ENCODE results near the gene POTEB. TPM values are rescaled to one million over a fixed set of nuclear protein-coding genes. Genes with fewer than 3 reads are reported as not detected.

POTEB gene
- total RNA-seq, result not detected

GRCh38 chr15:21877635-21878034, at the start of gene POTEB:
POTEB (minus strand) TSS chr15:21877735; CDS start chr15:21877246, 489 bp downstream.

Small RNA genes lying within 50 kb of the gene (small RNA-seq; reads per million reads assigned to genes)
- not detected for gene MIR3118-4 (ENCODE audit: low replicate concordance)
- gene RNU6-631P (ENCODE audit: low replicate concordance), result not detected

Other genes starting within 250 kb of the POTEB start
- not detected for gene OR4M2, start 202.8 kb upstream of the POTEB start, total RNA-seq

Measured in parietal lobe (tissue), 2 donors.